KMS-11 (cell line): ENCODE results near the gene ERMARD.

Source experiments
- H2AFZ ChIP-seq: fragments of 200-600 bp; sonication (generic); 2 replicates; pipeline ENCODE4 v1.6.1; 2016; ENCODE audit warnings: antibody characterized with exemption, mixed run types, low read depth
- H3K27ac ChIP-seq: fragments of 200-600 bp; sonication (generic); 2 replicates; pipeline ENCODE4 v1.6.1; 2016; ENCODE audit warnings: mild to moderate bottlenecking, mixed run types
- H3K27me3 ChIP-seq: fragments of 200-600 bp; sonication (generic); 2 replicates; pipeline ENCODE4 v1.6.1; 2017; ENCODE audit warnings: mild to moderate bottlenecking, low read depth, mixed run types, moderate library complexity; ENCODE audit not compliant: insufficient read depth
- H3K36me3 ChIP-seq: fragments of 200-600 bp; sonication (generic); 2 replicates; pipeline ENCODE4 v1.6.1; 2017; ENCODE audit warnings: mild to moderate bottlenecking, mixed run types; ENCODE audit not compliant: insufficient read depth
- H3K4me1 ChIP-seq: fragments of 200-600 bp; sonication (generic); 2 replicates; pipeline ENCODE4 v1.6.1; 2016; ENCODE audit warnings: mild to moderate bottlenecking, low read depth, mixed run types; ENCODE audit not compliant: poor library complexity, severe bottlenecking
- H3K4me2 ChIP-seq: fragments of 200-600 bp; sonication (generic); 2 replicates; pipeline ENCODE4 v1.7.0; 2016; ENCODE audit warnings: mild to moderate bottlenecking, mixed run types
- H3K4me3 ChIP-seq: fragments of 200-600 bp; sonication (generic); IDR thresholded peaks from 2 replicates; pipeline ENCODE4 v1.6.1; 2017; ENCODE audit warnings: low read depth, low read length, mixed read lengths; ENCODE audit not compliant: insufficient read depth
- H3K79me2 ChIP-seq: fragments of 200-600 bp; sonication (generic); 2 replicates; pipeline ENCODE4 v1.6.1; 2016; ENCODE audit warnings: low read depth, mixed run types; ENCODE audit not compliant: insufficient read depth
- H3K9ac ChIP-seq: fragments of 200-600 bp; sonication (generic); 2 replicates; pipeline ENCODE4 v1.6.1; 2016; ENCODE audit warnings: mild to moderate bottlenecking, mixed run types
- H4K20me1 ChIP-seq: fragments of 200-600 bp; sonication (generic); 2 replicates; pipeline ENCODE4 v1.6.1; 2016; ENCODE audit warnings: mild to moderate bottlenecking, mixed run types; ENCODE audit not compliant: insufficient read depth
- CTCF ChIP-seq: fragments of 200-600 bp; sonication (generic); conservative IDR thresholded peaks from 2 replicates; pipeline ENCODE4 v1.6.1; 2017; ENCODE audit warnings: low read depth, mild to moderate bottlenecking, antibody characterized with exemption, low read length, moderate library complexity, mixed read lengths

Gene ERMARD

GRCh38 chr6:169792306-169793015 lies 41.0 kb downstream of the ERMARD start:
- no peak overlapping the region for H3K4me2 ChIP-seq
- H3K4me3 ChIP-seq = no peak overlapping the region
- peaks cover 6% of the 10 kb centered on the region for H3K4me1 ChIP-seq
- H3K79me2 ChIP-seq = no peaks in the 10 kb centered on the region
- no peaks in the 10 kb centered on the region; the same call in 1 of the 2 replicates for H3K27me3 ChIP-seq
- no peak overlapping the region for H2AFZ ChIP-seq
- H3K9ac ChIP-seq = no peak overlapping the region
- H4K20me1 ChIP-seq = no peaks in the 10 kb centered on the region
- H3K27ac ChIP-seq = no peak overlapping the region
- no peaks in the 10 kb centered on the region for H3K36me3 ChIP-seq
- TF ChIP-seq CTCF = no peak

- no peaks in the 10 kb centered on the region for H3K79me2 ChIP-seq
- H3K4me2 ChIP-seq = no peak overlapping the region
- no peak overlapping the region for H3K27ac ChIP-seq
- no peak overlapping the region for H3K4me3 ChIP-seq
- H3K27me3 ChIP-seq = no peaks in the 10 kb centered on the region; the same call in 1 of the 2 replicates
- no peak for TF ChIP-seq CTCF
- H3K36me3 ChIP-seq = no peaks in the 10 kb centered on the region
- no peak overlapping the region for H3K9ac ChIP-seq
- peaks cover 6% of the 10 kb centered on the region for H3K4me1 ChIP-seq
- H2AFZ ChIP-seq = no peak overlapping the region
- no peaks in the 10 kb centered on the region for H4K20me1 ChIP-seq
Observed at GRCh38 chr6:169793408-169793807, 42.0 kb downstream of the ERMARD start.

GRCh38 chr6:169794317-169795055 lies 43.1 kb downstream of the ERMARD start:
- Histone ChIP-seq H3K36me3 (no peaks in the 10 kb centered on the region), H3K4me1 (peaks cover 13% of the 10 kb centered on the region), H3K79me2 (no peaks in the 10 kb centered on the region), H3K4me2 (no peak overlapping the region), H2AFZ (no peak overlapping the region), H4K20me1 (no peaks in the 10 kb centered on the region), H3K27ac (no peak overlapping the region), H3K4me3 (no peak overlapping the region), H3K27me3 (no peaks in the 10 kb centered on the region; the same call in 1 of the 2 replicates), H3K9ac (no peak overlapping the region)
- no peak for TF ChIP-seq CTCF

GRCh38 chr6:169795196-169795595 lies 43.8 kb downstream of the ERMARD start:
- Histone ChIP-seq H3K9ac (no peak overlapping the region), H3K27me3 (no peaks in the 10 kb centered on the region; the same call in 1 of the 2 replicates), H3K4me2 (no peak overlapping the region), H3K27ac (no peak overlapping the region), H3K36me3 (no peaks in the 10 kb centered on the region), H2AFZ (no peak overlapping the region), H3K4me1 (peaks cover 15% of the 10 kb centered on the region), H4K20me1 (no peaks in the 10 kb centered on the region), H3K4me3 (no peak overlapping the region), H3K79me2 (no peaks in the 10 kb centered on the region)
- TF ChIP-seq CTCF = no peak
